ENCODE measurements around the gene CTIF.

The CTIF gene

GRCh38 chr18:48780913-48781162, 242.0 kb downstream of the CTIF start:
- no peak for DNase-seq

DNA sequence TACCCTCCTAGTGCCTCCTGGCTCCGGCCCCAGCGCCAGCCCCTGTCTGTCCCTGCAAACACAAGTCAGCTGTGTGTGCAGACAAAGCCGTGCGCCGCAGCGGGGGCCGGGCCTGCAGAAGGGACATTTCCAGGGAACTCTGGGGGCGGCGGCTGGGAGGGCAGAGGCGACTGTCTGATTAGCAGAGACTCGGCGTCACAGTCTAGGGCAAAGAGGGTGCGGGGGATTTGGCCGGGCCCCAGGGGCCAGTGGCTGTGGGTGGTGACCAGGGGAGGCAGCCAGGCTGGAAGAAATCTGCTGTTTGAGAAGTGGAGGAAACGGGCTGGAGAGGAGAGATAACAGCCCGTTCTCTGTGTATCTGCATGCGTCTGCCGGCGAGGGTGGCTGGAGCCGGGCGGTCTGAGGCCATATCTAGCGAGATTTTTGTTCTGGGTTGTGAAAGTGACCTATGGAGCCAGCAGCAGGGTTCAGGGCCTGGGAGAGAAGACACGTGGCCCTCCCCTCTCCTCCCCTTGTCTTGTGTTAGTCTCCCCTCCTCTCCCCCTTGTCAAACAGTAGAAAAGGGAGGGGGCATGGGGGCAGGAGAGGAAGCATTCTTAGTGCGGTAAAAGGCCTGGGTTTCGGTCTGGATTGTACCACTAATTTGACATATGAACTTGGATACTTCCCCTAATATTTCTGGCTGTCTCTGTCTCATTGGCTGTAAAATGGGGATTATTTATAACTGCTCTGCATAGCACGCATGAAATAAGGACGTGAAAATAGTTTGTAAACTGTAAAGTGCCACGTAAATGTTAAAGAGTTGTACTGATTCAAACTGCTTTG, 242.5 kb downstream of the CTIF start:
- no peak for DNase-seq

DNA sequence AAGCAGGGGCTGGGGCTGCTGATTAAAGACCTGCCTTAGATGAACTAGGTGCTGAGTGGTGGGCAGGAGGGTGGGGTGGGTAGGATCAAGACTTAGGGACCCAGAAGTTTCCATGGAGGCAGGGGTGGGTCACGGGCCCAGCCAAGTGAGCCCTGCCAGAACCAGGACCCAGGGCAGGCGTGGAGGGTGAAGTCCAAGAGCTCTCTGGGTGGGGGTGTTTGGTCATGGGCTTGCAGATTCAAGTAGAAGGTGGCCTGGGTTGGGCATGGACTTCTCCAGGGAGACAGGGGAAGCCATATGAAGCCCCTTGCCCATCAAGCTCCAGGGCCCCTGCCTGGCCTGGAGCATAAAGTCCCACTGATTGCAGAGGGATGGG, 243.1 kb downstream of the CTIF start:
- DNase-seq: no peak

DNA sequence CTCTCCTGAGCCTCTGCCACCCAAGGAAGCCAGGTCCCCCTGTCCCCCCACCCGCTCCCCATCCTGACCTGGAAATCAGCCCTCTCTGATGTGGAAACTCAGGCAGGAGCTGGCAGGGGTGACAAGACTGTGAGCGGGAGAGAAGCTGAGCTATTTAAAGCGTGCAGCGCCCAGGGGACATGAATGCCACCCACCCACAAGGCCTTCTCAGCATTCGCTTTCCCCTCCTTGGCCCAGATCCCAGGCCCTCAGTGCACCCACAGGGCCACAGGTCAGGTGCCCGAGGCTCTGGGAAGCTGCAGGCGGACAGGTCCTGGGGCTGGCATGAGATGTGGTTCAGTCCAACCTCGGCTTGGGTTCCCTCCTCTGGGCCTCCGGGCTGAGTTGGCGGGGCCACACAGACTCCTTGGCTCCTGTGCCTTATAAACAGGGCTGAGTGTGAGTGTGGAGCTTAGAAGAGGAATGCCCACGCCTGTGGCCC, 243.6 kb downstream of the CTIF start:
- no peak for DNase-seq

GRCh38 chr18:48783616-48784520, 245.0 kb downstream of the CTIF start:
- no peak for DNase-seq

- no peak for DNase-seq
Measured at GRCh38 chr18:48784656-48785055, 245.8 kb downstream of the CTIF start.

DNA sequence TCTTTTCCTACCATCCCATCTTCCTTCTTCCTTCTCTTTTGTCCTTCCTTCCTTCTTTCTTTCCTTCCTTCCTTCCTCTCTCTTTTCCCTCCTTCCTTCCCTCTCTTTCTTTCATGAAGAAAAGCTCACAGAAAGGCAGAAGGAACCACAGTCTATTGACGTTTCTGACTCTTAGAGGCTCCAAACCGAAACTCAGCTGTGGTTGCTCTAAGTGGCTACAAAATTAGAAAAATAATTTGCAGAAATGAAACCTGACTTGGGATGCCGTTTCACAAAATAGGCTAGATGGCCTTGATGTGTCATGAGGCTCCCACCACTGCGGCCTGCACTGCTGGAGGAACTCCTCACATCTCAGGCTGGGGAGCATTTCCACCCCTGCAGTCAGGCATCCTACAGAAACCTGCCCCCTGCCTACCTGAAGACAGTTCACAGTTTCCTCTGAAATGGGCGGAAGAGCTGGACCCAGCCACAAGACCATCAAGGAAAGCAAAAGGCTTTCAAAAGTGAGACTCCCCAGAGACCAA, 246.3 kb downstream of the CTIF start:
- DNase-seq: no peak

GRCh38 chr18:48785736-48786454, 247.1 kb downstream of the CTIF start:
- DNase-seq: no peak

- no peak for DNase-seq
Measured at GRCh38 chr18:48786455-48787202, 247.8 kb downstream of the CTIF start.

- DNase-seq: no peak
Measured at GRCh38 chr18:48787203-48788151, 248.6 kb downstream of the CTIF start.

GRCh38 chr18:48788373-48788772, 249.5 kb downstream of the CTIF start:
- no peak for DNase-seq

DNA sequence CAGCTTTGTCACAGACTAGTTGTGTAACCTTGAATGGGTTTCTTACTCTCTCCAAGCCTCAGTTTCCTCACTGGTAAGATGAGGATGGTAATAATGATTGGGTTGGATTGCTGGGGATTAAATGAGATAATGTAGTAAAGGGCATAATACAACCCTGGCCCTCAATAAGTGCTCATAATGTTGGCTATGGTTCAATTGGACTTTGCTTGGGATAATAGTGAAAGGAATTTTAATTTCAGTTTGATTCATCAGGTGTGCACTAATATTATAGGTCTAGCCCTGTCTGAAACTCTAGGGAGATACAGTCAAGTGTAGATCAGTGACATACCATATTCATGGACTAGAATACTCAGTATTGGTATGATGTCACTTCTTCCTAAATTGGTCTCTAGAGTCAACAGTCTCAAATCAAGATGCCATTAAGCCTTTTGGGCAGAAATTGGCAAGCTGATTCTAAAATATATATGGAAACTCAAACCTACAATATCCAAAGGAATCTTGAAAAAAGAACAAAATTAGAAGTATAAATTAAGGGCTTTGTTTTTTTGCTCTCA, 250.5 kb downstream of the CTIF start:
- no peak for DNase-seq

GRCh38 chr18:48790226-48790863, 251.5 kb downstream of the CTIF start:
- no peak for DNase-seq

DNA sequence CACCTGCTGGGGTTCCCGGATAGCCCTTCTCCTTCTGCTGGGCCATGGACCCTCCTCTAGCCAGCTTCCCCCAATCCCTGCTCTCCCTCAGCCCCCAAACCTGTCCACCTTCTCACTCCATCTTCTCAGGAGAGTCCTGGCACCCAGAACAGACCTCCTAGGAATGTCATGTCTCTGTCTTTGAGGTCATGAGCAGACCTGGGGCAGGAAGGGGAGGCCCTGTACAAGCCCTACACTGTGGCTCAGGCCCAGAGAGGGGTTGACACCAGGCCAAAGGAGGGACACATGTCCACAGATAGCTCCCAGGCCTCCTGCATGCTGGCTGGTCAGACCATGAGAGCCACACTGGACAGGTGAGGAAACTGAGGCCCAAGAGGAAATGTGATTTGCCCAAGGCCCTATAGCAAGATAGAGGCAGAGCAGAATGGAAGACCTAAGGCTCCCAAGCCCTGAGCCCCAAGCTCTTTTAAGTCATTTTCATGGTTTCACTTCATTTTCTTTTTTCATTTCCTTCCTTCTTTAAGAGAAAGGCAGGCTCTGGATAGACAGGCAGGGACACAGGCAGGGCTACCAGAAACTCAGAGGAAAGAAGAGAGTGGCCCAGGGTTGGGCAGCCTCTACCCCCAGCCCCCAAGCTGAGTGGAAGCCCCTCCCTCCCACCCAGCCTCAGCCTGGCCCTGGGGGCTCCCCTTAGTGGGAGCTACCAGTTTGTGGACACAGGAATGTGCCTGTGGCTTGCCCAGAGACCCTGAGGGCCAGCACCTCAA, 252.2 kb downstream of the CTIF start:
- DNase-seq: no peak

DNA sequence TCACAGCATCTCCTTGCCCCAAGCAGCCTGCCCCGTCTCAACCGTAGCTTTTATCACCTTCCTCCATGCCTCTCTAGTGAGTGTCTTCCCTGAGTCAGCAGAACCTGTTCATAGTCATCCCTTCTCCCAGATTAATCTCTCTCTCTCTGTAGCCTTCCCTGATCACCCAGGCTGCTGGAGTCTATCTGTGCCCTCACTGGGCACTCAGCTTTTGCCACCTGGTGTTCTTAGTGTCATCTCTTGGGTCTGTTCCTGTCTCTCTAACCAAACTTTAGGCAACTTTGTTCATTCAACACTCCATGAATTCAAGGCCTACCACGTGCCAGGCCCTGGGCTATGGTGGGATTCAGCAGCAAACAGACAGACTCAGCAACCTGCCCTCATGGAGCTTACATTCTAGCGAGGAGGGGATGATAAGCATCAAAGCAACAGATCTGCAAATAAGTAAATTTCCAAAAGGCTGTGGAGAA, 252.8 kb downstream of the CTIF start:
- no peak for DNase-seq

GRCh38 chr18:48792141-48792540, 253.3 kb downstream of the CTIF start:
- DNase-seq: no peak

DNA sequence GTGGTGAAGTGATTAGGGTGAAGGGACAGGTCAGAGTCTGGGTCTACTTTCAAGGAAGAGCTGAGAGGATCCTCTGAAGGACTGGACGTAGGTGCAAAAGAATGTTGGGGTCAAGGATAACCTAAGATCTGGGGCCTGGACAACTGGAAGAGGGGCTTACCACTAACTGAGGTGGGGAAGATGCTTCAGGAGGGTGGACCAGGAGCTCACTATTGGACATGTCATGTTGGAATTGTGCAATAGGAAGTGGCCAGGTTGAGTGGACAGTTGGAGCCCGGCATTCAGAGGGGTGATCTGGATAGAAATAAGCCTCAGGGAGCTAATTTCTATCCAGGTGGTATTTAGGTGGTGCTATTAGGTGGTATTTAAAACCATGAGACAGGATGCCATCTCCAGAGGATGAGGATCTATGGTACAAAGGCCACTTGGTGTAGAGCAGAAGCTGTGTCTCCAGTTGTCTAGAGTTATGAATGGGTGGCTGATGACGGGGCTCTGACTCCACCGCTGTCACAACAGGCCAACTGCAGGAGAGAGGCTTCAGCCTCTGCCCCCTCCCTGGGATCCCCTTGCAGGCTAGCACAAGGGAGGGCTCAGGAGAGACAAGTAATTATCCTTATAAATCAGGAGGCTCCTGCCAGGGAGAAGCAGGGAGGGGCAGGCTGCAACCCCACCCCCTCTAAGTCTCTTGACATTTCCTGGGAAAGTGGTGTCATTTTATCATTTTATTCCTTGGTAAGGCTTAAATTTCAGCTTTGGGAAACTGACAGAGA, 254.0 kb downstream of the CTIF start:
- no peak for DNase-seq

- no peak for DNase-seq
Measured at GRCh38 chr18:48794251-48794970, 255.6 kb downstream of the CTIF start.

Data from NCI-H1436 treated with DMSO at 0.1 percent for 48 hours (cell line).